HG03575 (cell line): ENCODE results near the gene TFEB.

Experiments
- ATAC-seq: cut with Tn5 transposase; IDR thresholded peaks from one replicate; pipeline ENCODE4 v1.9.1; 2021; ENCODE audit not compliant: unreplicated experiment, insufficient number of reproducible peaks, low FRiP score; ENCODE audit errors: extremely low read depth

The TFEB gene

DNA sequence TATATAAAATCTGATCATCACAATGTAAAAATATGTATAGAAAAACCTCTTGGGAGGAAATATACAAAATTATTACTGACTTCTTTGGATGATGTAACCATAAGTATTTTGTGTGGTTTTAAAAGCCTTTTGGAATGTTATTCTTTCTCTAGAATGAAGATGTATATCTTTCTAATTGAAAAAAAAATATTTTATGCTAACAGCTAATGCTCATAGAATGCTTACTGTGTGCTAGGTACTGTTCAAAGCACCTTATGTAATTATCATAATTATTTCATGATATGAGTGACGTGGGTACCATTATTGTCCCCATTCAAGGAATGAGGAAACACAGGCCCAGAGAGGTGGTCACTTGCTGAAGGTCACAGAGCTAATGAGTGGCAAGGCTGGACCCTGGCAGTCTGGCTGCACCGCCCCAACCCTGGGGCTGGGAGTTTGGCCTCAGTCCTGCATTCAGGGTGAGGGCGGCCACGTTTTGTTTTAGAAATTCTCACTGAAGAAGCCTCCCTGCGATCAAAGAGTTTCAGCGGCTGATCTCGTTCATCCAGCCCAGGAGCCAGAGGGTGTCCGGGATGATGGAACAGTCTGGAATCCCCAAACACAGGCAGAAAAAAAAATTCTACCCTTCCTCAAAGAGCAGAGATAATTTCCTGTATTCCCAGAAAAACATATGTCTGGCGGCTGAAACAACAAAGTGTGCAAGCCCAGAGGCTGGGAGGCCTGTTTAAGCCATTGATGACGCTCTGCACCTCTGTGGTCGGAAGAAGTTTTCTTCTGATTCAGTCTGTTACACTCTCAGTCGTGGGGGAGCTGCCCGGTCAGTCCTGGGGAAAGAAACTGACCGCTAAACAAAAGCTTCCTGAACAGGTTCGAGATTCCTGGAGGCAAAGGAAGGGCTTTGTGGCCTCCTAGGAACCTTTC lies 37.3 kb downstream of the TFEB start:
- no peak for ATAC-seq

DNA sequence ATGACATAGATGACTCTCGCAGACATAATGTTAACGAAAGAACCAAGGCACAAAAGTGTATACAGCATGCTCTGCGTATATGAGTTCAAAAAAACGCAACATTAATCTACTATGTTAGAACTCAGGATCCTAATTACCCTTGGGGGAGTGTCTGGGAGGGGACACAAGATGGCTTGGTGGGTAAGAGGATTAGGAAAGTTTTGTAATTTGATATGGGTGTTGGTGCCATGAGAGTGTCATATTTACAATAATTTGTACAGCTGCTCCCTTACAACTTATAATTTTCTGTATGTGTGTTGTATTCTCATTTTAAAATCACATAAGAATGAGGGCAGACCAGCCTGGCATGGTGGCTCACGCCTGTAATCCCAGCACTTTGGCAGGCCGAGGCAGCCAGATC lies 38.6 kb downstream of the TFEB start:
- ATAC-seq, result no peak

DNA sequence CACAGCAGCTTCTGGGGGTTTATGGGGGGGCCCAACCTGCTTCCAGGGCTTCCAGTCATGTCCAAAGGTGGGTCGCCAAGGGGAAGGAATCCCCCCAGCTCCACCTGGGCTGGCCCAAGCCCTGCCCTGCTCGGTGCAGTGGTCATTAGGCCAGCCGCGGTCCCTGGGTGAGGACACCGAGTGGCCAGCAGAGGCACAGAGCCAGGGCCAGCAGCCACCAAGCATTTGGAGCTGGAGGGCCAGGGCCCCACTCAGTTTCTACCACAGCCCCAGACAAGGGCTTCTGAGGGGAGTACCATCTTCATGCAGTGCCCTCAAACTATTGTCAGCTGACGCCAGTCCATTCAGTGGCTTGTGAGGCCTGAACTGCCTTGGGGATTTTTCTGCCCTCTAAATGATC lies 39.6 kb downstream of the TFEB start:
- no peak for ATAC-seq

DNA sequence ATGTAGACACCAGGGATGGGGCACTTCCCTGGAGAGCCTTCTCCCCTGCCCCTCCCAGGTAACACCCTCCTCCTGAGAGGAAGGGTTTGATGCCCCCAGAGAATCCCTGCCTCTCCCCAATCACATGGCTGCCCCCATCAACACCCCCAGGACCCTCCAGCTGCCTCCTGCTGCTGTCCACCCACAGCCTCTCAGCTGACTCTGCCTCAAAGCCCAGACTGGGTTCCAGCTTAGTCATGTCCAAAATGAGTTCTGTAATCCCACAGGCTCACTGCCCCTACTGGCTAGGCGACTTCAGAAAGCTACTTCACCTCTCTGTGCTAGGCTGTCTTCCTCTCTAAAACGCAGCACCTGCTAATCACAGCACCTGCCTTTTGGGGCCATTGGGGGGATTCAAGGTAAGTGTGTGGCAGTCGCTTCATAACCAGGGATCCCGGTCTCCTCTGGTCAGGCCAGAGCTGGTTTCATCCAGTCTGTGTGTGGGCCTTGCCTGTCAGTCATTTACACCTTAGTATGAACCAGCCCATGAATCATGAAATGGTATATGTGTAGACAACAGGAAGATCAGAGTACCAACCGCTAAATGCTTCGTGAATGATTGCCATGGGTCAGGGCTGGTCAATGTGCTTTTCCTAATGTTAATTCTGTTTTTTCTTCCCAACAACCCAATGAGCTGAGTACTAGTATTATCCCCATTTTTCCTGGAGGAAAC lies 40.4 kb downstream of the TFEB start:
- no peak for ATAC-seq

DNA sequence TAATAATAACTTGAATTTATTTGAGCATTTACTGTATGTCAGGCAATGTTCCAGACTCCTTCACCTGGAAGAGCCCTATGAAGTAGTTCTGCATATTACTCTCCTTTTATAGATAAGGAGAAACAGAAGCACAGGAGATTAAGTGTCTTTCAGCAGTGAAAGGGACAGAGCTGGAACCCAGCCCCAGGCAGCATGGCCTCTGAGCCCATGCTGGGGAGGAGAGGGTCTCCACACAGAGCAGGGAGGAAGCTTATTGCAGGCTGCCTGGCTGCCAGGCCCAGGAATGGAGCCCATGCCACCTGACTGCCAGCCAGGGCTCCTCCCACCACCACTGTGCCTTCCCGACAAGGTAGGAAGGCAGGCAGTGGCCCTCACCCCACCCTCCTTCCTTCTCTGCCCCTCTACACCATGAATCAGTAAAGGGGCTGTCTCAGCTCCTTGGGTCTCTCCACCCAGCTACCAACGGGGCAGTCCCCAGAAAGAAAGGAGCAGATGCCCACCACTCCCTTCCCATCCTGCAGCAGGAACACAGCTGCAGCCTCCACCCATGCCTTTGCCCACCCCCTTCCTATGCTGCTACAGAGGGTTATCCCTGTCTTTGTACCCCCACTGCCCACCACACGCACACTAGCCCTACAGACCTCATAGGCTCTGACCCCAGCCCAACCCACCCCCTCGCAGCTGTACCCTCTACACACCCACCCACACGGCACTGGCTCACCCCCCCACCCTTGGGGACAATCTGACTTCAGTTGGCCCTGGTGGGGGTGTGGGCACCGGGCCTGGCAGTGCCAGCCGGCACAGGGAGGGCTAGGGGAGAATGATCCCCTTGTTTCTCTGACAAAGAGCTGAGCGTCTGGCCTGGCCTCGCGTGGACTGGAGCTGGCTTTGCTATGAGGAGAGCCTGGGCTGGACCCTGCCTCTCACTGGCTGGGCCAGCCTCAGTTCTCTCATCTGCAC lies 41.8 kb downstream of the TFEB start:
- no peak for ATAC-seq

DNA sequence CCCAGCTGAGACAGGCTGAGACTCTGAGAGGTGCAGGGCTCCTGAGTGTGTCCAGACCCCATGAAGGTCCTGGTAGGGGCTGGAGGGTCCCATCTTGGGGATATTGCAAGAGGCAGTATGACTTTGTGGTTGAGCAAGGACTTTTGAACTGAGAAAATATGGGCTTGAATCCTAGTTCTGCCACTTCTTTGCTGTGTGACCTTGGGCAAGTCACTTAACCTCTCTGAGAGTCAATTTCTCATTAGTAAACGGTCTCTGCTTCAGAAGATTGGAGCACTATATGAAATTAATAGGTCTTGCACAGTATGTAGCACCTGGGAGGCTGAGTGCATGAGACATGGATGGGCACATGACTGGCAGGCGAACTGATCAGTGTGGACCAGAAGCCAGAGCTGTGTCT lies 42.7 kb downstream of the TFEB start:
- no peak for ATAC-seq

DNA sequence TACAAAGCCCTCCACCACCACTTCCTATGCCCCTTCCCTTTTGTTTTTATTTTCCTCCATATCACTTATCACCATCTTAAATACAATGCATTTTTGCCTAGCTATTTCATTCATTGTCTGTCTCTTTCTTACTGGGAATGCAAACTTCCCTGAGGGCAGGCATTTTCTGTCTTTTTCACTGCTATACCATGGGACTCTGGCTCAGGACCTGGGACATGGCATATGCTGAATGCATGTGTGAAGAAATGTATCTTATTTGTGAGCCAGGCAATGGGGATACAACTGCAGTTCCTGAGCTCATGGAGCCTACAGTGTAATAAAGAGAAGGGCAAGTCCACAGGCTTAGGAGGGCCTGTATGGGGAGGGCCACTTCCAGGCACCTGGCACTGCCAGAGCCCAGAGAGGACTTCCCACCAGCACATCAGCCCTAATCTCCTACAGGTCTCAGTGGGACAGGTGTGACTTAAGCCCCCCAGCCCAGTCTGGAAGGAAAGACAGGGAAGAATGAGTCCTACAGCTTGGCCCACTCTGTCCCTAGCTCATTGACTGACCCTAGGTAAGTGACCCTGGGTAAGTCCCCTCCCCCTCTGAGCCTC lies 43.2 kb downstream of the TFEB start:
- no peak for ATAC-seq

DNA sequence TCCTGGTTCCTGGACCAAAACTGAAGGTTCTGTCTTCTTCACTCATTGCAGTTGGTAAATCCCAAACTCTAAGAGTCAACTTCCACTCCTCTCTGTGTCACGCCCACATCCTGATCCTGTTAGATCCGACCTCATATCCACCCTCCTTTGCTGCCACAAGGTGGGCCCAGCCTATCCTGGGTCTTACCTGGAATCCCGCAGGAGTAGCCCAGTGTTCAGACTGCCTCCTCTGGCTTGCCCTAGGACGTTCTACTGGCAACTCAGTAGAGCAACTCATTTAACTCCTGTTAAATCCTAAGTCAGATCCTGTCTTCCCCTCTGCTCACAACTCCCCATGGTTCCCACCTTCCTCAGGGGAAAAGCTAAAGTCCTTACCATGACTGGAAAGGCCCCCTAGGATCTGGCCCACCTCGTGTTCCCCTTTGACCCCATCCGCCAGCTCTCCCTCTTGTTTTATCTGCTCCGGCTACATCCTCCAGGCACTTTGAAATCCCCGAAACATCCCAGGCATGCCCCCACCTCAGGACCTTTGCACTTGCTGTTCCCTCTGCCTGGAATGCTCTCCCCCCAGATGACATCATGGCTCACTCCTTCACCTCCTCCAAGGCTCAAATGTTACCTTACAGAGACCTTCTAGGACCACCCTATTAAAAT lies 43.9 kb downstream of the TFEB start:
- ATAC-seq, result no peak

DNA sequence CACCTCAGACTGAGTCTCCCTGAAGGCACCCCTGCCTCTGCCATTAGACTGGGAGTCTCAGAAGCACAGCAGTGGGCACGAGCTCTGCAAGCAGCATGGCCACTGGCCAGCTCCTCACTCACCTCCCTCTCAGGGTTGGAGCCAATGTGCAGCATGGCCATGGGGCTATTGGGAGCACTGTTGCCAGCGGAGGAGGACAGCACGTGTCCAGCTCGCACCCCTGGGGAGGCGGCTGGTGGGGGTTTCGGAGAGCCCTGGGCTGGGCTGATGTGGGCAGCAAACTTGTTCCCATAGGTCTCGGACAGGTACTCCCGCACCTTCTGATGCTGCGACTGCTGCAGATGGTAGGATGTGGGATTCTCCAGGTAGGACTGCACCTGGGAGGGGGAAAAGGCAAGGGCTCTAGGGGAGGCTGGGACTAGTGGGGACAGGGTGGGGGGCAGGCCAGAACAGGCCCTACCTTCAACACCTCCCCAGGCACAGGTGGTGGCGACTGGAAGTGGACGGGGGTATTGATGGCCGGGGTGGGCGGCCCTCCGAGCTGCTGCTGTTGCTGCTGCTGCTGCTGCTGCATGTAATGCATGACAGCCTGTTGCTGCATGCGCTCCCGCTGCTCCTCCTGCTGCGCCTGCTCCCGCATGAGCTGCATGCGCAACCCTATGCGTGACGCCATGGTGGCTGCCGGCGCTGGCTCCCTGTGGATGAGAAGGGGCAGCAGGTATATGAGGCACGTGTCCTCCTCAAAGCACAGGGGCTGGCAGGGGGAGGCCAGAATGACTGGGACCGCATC lies 44.7 kb downstream of the TFEB start:
- no peak for ATAC-seq

DNA sequence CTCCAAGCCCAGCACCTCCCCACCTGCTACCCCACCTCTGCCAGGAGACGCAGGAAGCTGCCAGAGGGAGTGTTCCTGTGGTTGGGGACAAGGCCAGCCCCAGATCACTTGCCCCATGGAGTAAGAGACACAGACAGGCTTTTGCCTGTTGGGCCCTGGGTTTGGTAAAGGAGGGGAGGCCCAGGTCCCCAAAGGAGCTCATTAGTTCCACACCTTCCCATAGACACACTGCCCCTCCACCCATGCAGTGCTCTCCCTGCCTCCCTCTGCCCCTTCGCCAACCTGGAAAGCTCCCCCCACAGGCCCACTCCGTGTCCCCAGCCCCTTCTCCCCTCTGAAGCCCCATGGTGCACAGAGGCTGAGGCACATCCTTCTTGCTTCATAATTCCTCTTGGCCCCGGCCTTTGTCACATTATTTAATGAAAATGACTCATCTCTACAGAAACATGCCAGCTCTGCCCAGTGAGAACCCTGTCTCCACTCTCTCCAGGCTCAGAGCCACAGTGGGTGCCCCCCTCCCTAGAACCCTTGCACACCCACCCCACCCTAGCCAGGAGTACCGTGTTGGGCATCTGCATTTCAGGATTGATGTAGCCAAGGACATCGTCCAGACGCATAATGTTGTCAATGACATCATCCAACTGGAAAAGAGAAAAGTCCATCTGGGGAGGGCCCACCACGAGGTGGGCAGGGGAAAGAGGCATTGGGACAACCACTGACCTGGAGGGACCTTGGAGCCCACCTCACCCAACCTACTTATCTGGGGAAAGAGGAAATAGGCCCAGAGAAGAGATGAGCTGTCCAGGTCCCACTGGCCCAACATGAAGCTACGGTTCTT lies 46.0 kb downstream of the TFEB start:
- ATAC-seq, result no peak

DNA sequence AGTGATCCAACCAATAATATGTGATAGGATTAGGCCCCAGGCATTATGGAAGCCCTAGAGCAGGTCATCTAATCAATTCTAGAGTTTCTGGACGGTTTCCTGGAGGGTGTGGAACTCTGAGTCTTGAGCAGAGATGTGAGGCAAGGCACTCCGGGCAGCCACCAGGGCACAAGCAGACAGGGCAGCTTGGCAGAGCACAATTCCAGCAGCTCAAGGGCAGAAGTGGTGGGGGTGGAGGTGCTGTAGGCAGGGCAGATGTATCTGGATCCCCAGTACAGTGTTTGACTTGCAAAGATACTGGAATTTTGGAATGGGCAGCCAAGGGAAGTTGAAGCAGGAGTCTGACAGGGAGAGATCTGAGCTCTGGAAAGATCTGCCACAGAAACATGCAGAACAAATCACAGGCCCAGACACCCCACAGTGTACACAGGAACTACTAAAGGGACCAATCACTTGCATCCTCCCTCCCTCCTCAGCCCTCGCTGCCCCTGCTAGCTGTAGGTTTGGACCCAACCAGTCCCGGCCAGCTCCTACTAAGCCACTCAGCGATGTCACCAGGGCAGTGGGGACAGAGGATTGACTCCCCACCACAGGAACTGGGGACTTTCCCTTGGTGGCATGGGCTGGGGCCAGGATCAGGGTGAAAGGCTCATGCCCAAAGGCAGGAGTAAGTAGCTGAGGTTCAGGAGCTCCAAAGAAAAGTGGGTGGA lies 47.0 kb downstream of the TFEB start:
- ATAC-seq, result no peak

DNA sequence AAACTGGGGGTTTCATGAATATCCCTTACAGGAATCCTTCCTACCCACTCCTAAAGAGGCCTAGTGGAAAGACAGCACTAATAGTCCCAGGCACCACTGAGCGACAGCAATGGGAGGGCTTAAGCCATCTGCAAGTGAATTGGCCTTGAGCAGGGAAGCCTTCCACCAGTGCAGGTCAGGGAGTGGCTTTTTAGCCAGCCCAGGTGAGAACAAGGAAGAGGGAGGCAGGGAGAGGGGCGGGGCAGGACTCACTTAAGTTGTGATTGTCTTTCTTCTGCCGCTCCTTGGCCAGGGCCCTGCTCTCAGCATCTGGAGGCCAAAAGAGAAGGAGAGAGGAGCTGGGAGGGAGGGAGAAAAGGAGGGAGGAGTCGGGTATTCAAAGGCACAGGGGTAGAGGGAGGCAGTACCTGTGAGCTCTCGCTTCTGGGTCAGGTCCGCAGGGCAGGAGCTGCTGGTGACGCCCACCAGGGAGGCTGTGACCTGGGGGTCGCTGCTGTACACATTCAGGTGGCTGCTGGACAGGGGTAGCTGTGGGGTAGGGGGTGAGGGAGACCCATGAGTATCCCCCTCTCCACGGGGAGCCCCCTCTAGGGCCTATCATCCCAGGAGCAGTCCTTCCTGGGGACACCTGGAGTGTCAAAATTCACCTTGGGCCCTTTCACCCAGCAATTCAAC lies 47.8 kb downstream of the TFEB start:
- no peak for ATAC-seq

DNA sequence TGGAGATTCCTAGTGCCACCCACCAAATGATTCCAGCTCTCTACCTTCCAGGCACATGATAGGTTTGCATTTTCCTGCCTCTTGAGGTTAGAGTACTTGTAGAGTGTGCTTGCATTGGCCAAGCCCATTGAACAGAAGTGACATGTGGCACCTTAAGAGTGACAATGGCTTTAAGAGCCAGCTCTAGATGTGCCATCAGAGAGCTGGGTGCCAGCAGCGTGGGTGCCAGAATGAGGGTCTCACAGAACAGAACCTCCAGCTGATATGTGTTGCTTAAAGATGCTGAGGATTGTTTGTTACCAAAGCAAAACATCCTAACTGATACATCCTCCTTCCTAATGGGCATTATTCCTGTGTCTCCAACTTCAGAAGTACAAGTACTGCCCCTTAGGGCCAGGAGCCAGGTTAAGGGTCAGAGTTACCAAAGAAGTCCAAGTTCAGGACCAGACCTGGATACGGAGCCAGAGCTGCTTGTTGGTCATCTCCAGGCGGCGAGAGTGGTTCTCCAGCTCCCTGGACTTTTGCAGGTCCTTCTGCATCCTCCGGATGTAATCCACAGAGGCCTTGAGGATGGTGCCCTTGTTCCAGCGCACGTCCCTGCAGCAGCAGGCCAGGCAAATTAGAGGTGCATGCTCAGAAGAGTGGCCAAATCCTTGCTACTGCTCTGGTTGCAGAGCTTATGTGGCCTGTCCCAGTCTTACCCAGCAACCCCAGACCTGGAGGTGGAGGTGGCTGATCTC lies 49.6 kb downstream of the TFEB start:
- no peak for ATAC-seq

DNA sequence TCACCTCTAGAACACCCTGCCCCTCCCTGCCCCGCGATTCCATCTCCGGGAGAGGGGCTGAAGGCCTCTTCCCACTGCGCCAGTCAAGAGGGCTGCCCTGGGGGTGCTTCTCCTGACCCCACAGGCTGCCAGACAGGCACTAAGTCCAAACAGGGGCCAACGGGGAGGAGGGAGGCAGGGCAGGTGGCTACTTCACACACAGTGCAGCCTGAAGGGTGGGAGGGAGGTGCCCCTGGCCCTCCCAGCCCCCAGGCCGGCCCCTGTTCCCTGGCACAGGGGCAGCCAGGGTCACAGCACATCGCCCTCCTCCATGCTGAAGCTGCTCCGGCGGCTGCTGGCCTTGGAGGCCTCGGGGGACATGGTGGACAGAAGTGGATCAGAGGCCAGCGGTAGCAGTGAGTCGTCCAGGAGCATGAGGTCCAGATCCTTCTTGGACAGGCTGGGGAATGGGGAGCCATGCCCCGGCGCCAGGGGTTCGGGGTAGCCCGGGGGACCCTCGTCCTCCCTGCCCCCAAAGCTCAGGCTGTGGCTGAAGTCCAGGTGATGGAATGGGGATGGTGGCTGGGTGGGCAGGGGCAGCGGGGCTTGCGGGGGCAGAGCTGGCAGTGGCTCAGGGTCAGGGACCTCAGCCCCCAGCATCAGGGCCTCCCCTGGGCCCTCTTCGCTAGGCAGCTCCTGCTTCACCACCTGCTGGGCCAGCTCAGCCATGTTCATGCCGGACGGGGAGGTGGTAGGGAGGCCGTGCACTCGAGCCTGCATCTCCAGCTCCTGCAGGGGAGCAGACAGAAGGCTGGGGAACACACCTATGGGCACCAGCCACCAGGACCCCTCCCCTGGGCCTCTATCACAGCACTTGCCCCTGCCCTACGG lies 50.9 kb downstream of the TFEB start:
- ATAC-seq, result no peak
